Bladder microvascular endothelial cell (primary cell): ENCODE measurements around the gene NUDT3. TPM values are rescaled to one million over a fixed set of nuclear protein-coding genes. Genes with fewer than 3 reads are reported as not detected.

Experiments
- total RNA-seq: library from RNA; depleted of rRNA; stranded (reverse); fragments of >200 nt; gene quantifications from 2 replicates; pipeline ENCODE4 v1.2.3, GENCODE V29; 2014

NUDT3 gene
- total RNA-seq = 14.7 and 22.0 TPM in 2 replicates

DNA sequence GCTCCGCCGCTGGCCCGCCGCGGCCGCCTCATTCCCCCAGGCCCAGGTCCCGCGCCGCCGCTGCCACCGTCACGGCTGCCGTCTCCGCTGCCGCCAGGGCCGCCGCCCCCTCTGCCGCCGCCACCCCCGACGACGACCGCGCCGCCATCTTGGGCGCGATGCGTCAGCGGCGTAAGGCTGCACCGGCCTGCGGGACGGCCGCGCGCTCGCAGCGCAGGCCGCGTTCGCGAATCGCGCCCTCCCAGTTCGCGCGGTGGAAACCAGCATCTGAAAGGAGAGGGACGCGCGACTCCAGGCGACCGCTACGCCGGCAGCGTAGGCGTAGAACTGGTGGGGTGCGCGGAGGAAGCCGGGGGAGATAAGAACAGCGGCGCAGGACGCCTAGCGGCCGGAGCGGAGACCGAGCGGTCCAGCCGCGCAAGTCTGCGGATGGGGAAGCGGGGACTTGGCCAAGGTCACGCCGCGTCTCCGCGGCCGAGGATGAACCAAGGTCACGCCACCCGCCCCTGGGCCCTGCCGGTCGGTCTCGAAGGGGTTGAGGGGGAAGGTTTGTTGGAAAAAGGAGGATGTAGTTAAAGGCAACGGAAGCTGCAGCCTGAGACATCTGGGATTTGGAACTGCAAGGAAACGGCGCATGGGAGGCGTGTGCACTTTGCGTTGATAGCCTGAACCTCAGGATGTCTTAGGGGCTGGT is at the start of gene NUDT3:
Gene NUDT3, minus strand, starts transcription at position 173 of the 694 bp plus-strand sequence. CDS start 307 bp downstream, outside the sequence.

DNA sequence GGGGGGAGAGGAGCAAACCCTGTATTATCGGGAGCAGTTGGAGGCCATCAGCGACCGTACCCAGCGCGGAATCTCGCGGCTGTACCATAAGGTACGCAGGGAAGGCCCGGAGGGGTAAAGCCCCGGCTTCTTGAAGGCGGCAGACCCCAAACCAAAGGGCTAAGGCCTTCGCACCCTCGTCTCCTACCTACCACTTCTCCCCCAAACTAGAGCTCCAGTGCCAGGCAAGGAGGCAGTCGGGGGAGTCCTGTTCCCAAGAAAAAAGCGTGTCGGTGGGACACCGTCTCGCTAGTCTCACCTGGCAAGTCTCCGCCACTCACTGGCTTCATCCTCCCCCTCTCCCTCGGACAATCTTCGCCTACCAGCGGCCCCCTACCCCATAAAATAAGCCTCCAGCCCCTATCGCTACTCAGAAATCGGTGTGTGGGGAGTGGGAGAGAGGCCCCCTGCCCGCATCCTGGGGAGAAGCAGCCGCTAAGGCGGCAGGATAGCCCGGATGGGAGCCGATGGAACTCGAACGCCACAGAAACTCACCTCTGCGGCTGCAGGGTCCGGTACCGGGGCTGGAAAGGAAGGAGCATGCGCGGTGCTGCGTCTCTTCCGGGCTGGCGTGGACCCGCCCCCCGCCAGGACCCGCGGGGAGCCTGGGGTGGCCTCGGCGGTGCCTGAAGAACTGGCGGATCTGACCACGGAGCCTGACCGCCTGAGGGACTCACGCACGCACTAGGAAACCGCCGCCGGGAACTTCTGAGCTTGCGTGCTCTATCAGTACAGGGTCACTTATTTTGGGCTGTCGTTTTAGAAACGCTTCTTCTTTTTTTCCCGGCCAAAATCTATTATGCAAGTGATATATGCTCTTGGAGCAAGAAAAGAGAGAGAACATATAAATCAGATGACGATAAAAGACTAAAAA is 33.3 kb upstream of the NUDT3 start, which contains the start of gene RPS10:
Gene RPS10, minus strand, starts transcription at position 572 of the 913 bp plus-strand sequence. CDS start 848 bp downstream, outside the sequence.

DNA sequence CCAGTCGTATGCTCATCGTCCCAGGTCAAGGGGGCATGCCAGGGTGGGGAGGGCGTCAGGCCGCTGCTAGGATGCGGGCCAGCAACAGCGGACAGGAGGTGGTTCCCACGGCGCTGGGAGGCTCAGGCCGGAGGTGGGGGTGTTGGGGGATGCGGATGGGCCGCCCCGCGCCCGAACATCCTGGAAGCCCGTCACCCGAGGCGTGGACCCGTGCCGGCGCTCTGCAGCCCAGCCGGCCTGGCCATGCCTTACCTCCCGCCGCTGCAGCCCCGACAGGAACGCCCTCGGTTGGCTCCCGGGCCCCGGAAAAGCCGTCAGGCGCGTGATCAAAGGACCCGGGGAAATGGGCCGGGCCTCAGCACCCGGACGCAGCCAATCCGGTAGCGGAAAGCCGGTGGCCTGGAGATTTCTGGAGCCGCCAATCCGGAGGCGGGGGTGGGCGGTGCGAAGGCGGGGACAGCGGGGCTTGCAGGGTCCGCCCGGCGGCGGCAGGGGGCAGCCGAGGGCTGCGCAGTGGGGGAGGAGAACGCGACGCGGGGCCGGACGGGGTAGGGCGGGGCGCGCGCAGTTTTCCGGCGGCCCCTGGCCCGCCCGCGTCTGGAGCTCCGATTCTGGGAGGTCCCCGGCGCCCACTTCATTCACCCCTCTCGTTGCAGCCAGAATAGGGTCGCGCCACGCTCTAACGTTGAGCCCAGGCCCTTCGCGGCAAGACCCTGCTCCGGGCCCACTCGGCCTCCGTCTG is 143.6 kb downstream of the NUDT3 start, which contains the start of gene SMIM29:
Gene SMIM29, minus strand, starts transcription at position 280 of the 742 bp plus-strand sequence. CDS start 1,215 bp downstream, outside the sequence.

DNA sequence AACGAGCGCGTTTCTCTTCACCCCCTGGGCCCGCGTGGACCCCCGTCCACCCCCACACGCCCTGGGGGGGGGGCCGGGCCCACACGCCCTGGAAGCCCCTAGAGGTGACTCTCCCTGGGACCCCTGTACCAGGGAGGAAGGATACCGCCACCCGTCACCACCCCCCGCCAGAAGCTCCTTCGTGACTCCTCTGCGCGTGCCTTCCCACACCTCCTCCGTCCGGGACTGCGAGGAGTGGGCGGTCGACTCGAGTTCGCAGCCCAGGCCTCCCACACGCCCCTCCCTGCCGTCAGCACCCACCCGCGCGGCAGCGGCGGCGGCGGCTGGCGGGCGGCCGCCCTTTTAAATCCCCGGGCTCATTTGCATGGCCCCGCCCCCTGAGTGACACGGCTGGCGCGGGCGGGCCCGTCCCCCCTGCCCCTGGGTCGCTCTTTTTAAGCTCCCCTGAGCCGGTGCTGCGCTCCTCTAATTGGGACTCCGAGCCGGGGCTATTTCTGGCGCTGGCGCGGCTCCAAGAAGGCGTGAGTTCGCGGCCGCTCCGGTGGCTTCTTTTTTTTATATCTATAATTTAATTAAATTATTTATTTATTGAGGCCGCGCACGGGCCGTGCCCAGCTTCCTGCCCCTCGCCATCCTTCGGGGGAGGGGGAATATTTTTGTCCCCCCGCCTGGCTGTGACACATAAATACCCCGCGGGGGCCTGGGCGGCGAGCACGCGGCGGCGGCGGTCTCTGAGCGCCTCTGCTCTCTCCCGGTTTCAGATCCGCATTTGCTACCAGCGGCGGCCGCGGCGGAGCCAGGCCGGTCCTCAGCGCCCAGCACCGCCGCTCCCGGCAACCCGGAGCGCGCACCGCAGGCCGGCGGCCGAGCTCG is 155.8 kb downstream of the NUDT3 start, which contains the start of gene HMGA1:
Gene HMGA1, plus strand, starts transcription at position 431 of the 873 bp plus-strand sequence. CDS start 3,908 bp downstream, outside the sequence.

Other genes with a start within 250 kb of the NUDT3 start
- gene GRM4, start 246.6 kb downstream of the NUDT3 start, total RNA-seq = under 0.01 TPM in 1 of 2 replicates, not detected in the other
- gene HMGA1, start 155.8 kb downstream of the NUDT3 start, total RNA-seq = 57.2 and 82.7 TPM in 2 replicates
- gene SMIM29, start 143.7 kb downstream of the NUDT3 start, total RNA-seq = 13.7 and 18.5 TPM in 2 replicates
- 973 and 1,301 TPM in 2 replicates for gene RPS10, start 33.4 kb upstream of the NUDT3 start, total RNA-seq
- gene PACSIN1, start 73.4 kb upstream of the NUDT3 start, total RNA-seq = not detected in 2 replicates
- not detected in 2 replicates for gene SPDEF, start 163.7 kb upstream of the NUDT3 start, total RNA-seq